Heart left ventricle (tissue), 16 donors: Measurements from ENCODE around the gene ZC2HC1C. TPM values are rescaled to one million over a fixed set of nuclear protein-coding genes. Genes with fewer than 3 reads are reported as not detected.

Experiments
- ATAC-seq, 4 donors: fragments of 200-7000 bp; cut with Tn5 transposase; one replicate each; pipeline ENCODE4 v1.9.1; 2020 to 2022; ENCODE audit warnings: moderate library complexity in 4 of 4, mild to moderate bottlenecking in 3 of 4, moderate number of reproducible peaks in 1 of 4
- DNase-seq, 5 donors: peaks; one replicate each; pipeline ENCODE4 v3.0.0-alpha.2; 2020
- H3K27ac ChIP-seq, 12 donors: fragments of 200-600 bp; sonication (generic) in 4 of 12; one replicate each; pipeline versions ENCODE4 v1.5.0 to v1.8.0; 2016 to 2022; ENCODE audit warnings: mild to moderate bottlenecking in 2 of 12
- H3K27me3 ChIP-seq, 9 donors: fragments of 200-600 bp; sonication (generic) in 2 of 9; one replicate each; pipeline versions ENCODE4 v1.5.1 to v1.8.0; 2016 to 2022; ENCODE audit warnings: mild to moderate bottlenecking in 3 of 9
- H3K36me3 ChIP-seq, 9 donors: fragments of 200-600 bp; sonication (generic) in 2 of 9; one replicate each; pipeline versions ENCODE4 v1.5.0 to v1.8.0; 2018 to 2022; ENCODE audit warnings: mild to moderate bottlenecking in 2 of 9
- H3K4me1 ChIP-seq, 12 donors: fragments of 200-600 bp; sonication (generic) in 4 of 12; one replicate each; pipeline versions ENCODE4 v1.5.0 to v1.8.0; 2016 to 2022; ENCODE audit warnings: mild to moderate bottlenecking in 3 of 12
- H3K4me3 ChIP-seq, 12 donors: fragments of 200-600 bp; sonication (generic) in 4 of 12; one replicate each; pipeline versions ENCODE4 v1.5.0 to v1.8.0; 2017 to 2022; ENCODE audit warnings: mild to moderate bottlenecking in 9 of 12, moderate library complexity in 4 of 12
- H3K9me3 ChIP-seq, 12 donors: fragments of 200-600 bp; sonication (generic) in 4 of 12; one replicate each; pipeline versions ENCODE4 v1.5.0 to v1.8.0; 2016 to 2022; ENCODE audit warnings: mild to moderate bottlenecking in 1 of 12
- CTCF ChIP-seq, 12 donors: fragments of 200-600 bp; sonication (generic) in 4 of 12; IDR thresholded peaks; one replicate each; pipeline versions ENCODE4 v1.5.0 to v1.8.0; 2018 to 2022; ENCODE audit warnings: antibody characterized with exemption in 12 of 12, mild to moderate bottlenecking in 5 of 12
- POLR2A ChIP-seq, 2 donors: fragments of 450-650 bp; IDR thresholded peaks; one replicate each; pipeline ENCODE4 v1.6.1; 2017; ENCODE audit warnings: antibody characterized with exemption in 2 of 2, mild to moderate bottlenecking in 2 of 2, moderate library complexity in 2 of 2
- WGBS, 4 donors: extraction: QIAGEN DNeasy Blood & Tissue Kit in 2 of 4; methylation state at CpG; one replicate each; pipeline versions ENCODE4 v1.1.5 to v1.1.7; 2013 to 2018; 5-methylcytosine and 5-hydroxymethylcytosine counted together
- intact Hi-C, 10 donors: fragments of 100-400 bp; cut with DNase I; formaldehyde crosslinking; loops; one replicate each; pipeline versions ENCODE4 v1.11.1 to v1.14.2; 2022
- polyA plus RNA-seq, 2 donors: library from polyadenylated mRNA; stranded (reverse); fragments of 200-250 nt; gene quantifications; one replicate each; pipeline ENCODE4 v1.2.3, GENCODE V29; 2013
- total RNA-seq, 9 donors: library from RNA; depleted of rRNA in 2 of 9; stranded (reverse); fragments of >200 nt in 2 of 9; fragmentation: NEBNext Ultra II Directional in 3 of 9; extraction: Animal tissue kit (Norgen Biotek cat#: 25700) in 3 of 9; gene quantifications; one replicate each; pipeline versions ENCODE4 v1.1.0 to v1.2.4, GENCODE V29; 2016 to 2023
- donor health status: ischemic (EF 13 %, LVEDD 7.1; RV severe dilation, severe dysfunction).
- donor health status: healthy with polysubstance abuse.
- donor health status: DM: no; HTN: yes; CAD: no.
- donor health status: DM: no; HTN: no; CAD: no.
- donor health status: ischemic (EF 25% LVEDD 6.9; RV normal size, moderate dysfunction).
- donor health status: ischemic (EF 25% LVEDD 5.7; RV mildly dilated, moderate dysfunction).
- donor health status: healthy.
- donor health status: DM: yes; HTN: yes; CAD: no.
- donor health status: ischemic (EF 35%, LVEDD 5.7; RV mildly dilated, moderate dysfunction).
- donor health status: nonischemic (EF 11% LVEDD 7.7; RV severe dilation, severe dysfunction).
- donor health status: DM: yes; HTN: yes; CAD: no.
- donor health status: PGD.
- donor health status: ischemic (EF 29% LVEDD 5.4; RV normal size, mild dysfunction).
- donor health status: nonischemic (EF 23%, LVEDD 6.1; RV moderate dilation, normal function).

Gene ZC2HC1C
- total and polyA plus RNA-seq, 11 donors, result 3.4 to 13.3 (median 8.4) TPM

- intact Hi-C loops, result loop anchor here in 3 of 10 donors (2.0 to 5.0 kb wide), 3 partner anchors 18 to 39 kb away; partner anchors contain the start of gene ZC2HC1C (in 1 of the 3)
- peaks cover 0 to 39% (median 15%) of the 10 kb centered on the region in 12 donors for H3K4me1 ChIP-seq
- H3K36me3 ChIP-seq, result peaks cover 0 to 4% (median 0%) of the 10 kb centered on the region in 9 donors
- 1% methylated on average over 37 to 59 of the region's 59 CpGs for WGBS, 4 donors
- no peaks in the 10 kb centered on the region for H3K27me3 ChIP-seq
- no peaks in the 10 kb centered on the region for H3K9me3 ChIP-seq
- H3K4me3 ChIP-seq, result peak within 1 kb of the TSS; percentile 48 to 80 (median 62)
- H3K27ac ChIP-seq, result peak within 1 kb of the TSS; percentile 67 to 93 (median 90)
- DNase-seq (peak; percentile 84 to 93 (median 89)), ATAC-seq (peak; percentile 71 to 95 (median 92))
- peak in 2 of 12 donors; percentile 12 for TF ChIP-seq CTCF (IDR thresholded peaks at IDR 0.05)
- TF ChIP-seq POLR2A (IDR thresholded peaks at IDR 0.05), result peak in 1 of 2 donors; percentile 67
Observed at GRCh38 chr14:75050852-75051555, 18.4 kb upstream of the ZC2HC1C start, which contains the start of gene MLH3. TSS of gene MLH3 (minus strand) at chr14:75051467. CDS start at chr14:75049655, 1,812 bp downstream.

GRCh38 chr14:75051556-75051899 lies 17.9 kb upstream of the ZC2HC1C start:
- H3K27ac ChIP-seq, result peak overlapping the region in 11 of 12 donors; percentile 67 to 93 (median 91)

GRCh38 chr14:75053396-75054291 lies 15.8 kb upstream of the ZC2HC1C start:
- no peak overlapping the region for H3K4me3 ChIP-seq
- H3K27ac ChIP-seq, result no peak overlapping the region
- H3K36me3 ChIP-seq, result peaks cover 0 to 5% (median 0%) of the 10 kb centered on the region in 9 donors
- DNase-seq (no peak), ATAC-seq (no peak)
- peaks cover 0 to 27% (median 14%) of the 10 kb centered on the region in 12 donors for H3K4me1 ChIP-seq
- intact Hi-C loops, result loop anchor here in 2 of 10 donors (5.0 kb wide), 2 partner anchors 34 to 41 kb away; no protein-coding TSS in a partner anchor
- 65 to 73% (median 68%) methylated on average over 5 of the region's 5 CpGs for WGBS, 4 donors
- TF ChIP-seq CTCF (IDR thresholded peaks at IDR 0.05), result no peak
- no peak for TF ChIP-seq POLR2A (IDR thresholded peaks at IDR 0.05)
- no peaks in the 10 kb centered on the region for H3K9me3 ChIP-seq
- H3K27me3 ChIP-seq, result no peaks in the 10 kb centered on the region

More at GRCh38 chr14:75051556-75051899, 17.9 kb upstream of the ZC2HC1C start:
- H3K4me1 ChIP-seq, result peaks cover 0 to 37% (median 14%) of the 10 kb centered on the region in 12 donors
- no peaks in the 10 kb centered on the region for H3K9me3 ChIP-seq
- intact Hi-C loops, result loop anchor here in 3 of 10 donors (2.0 to 5.0 kb wide), 3 partner anchors 17 to 39 kb away; partner anchors contain the start of gene ZC2HC1C (in 1 of the 3)
- TF ChIP-seq CTCF (IDR thresholded peaks at IDR 0.05) (no peak), POLR2A (IDR thresholded peaks at IDR 0.05) (no peak)
- H3K36me3 ChIP-seq, result peaks cover 0 to 5% (median 0%) of the 10 kb centered on the region in 9 donors
- H3K27me3 ChIP-seq, result no peaks in the 10 kb centered on the region
- ATAC-seq (no peak), DNase-seq (no peak)
- WGBS, 4 donors, result 29 to 32% (median 30%) methylated on average over 5 of the region's 5 CpGs
- H3K4me3 ChIP-seq, result peak overlapping the region in 11 of 12 donors; percentile 49 to 80 (median 63)
